ENCODE data around the gene SHANK1.
A peak's percentile ranks its signal among the peaks of the same experiment; 100 is the strongest.
"Not testable (repeated sequence)": the region's sequence is repeated elsewhere in the genome, so short reads cannot be mapped to it uniquely, and the experiment has no call there.

SHANK1 gene

GRCh38 chr19:50719566-50719965, at the start of gene SHANK1:
TSS of gene SHANK1 (minus strand) at chr19:50719802. CDS start at chr19:50716919, 2,883 bp downstream.
- no peak for DNase-seq (ENCODE audit: low spot score)

- DNase-seq (ENCODE audit: low spot score): no peak
Measured at GRCh38 chr19:50768277-50768676, 48.7 kb upstream of the SHANK1 start.

GRCh38 chr19:50767263-50767662, 47.7 kb upstream of the SHANK1 start:
- not testable (repeated sequence) for DNase-seq (ENCODE audit: low spot score)

- DNase-seq (ENCODE audit: low spot score): not testable (repeated sequence)
Measured at GRCh38 chr19:50766746-50767145, 47.1 kb upstream of the SHANK1 start.

- DNase-seq (ENCODE audit: low spot score): no peak
Measured at GRCh38 chr19:50764409-50764808, 44.8 kb upstream of the SHANK1 start.

- not testable (repeated sequence) for DNase-seq (ENCODE audit: low spot score)
Measured at GRCh38 chr19:50763521-50763920, 43.9 kb upstream of the SHANK1 start.

- DNase-seq (ENCODE audit: low spot score): not testable (repeated sequence)
Measured at GRCh38 chr19:50761501-50761900, 41.9 kb upstream of the SHANK1 start.

GRCh38 chr19:50759886-50760285, 40.3 kb upstream of the SHANK1 start:
- DNase-seq (ENCODE audit: low spot score): peak; percentile 85

GRCh38 chr19:50759076-50759475, 39.5 kb upstream of the SHANK1 start:
- not testable (repeated sequence) for DNase-seq (ENCODE audit: low spot score)

GRCh38 chr19:50757624-50758023, 38.0 kb upstream of the SHANK1 start:
- not testable (repeated sequence) for DNase-seq (ENCODE audit: low spot score)

- DNase-seq (ENCODE audit: low spot score): not testable (repeated sequence)
Measured at GRCh38 chr19:50756244-50756643, 36.6 kb upstream of the SHANK1 start.

- no peak for DNase-seq (ENCODE audit: low spot score)
Measured at GRCh38 chr19:50753879-50754278, 34.3 kb upstream of the SHANK1 start.

GRCh38 chr19:50750010-50750409, 30.4 kb upstream of the SHANK1 start:
- DNase-seq (ENCODE audit: low spot score): peak; percentile 66

GRCh38 chr19:50749490-50749889, 29.9 kb upstream of the SHANK1 start:
- DNase-seq (ENCODE audit: low spot score): no peak

GRCh38 chr19:50747141-50747540, 27.5 kb upstream of the SHANK1 start:
- DNase-seq (ENCODE audit: low spot score): not testable (repeated sequence)

- no peak for DNase-seq (ENCODE audit: low spot score)
Measured at GRCh38 chr19:50745221-50745620, 25.6 kb upstream of the SHANK1 start.

GRCh38 chr19:50743537-50743936, 23.9 kb upstream of the SHANK1 start:
- DNase-seq (ENCODE audit: low spot score): no peak

- no peak for DNase-seq (ENCODE audit: low spot score)
Measured at GRCh38 chr19:50741179-50741933, 21.8 kb upstream of the SHANK1 start.

GRCh38 chr19:50739914-50740426, 20.4 kb upstream of the SHANK1 start:
- no peak for DNase-seq (ENCODE audit: low spot score)

- DNase-seq (ENCODE audit: low spot score): no peak
Measured at GRCh38 chr19:50739132-50739913, 19.7 kb upstream of the SHANK1 start.

- DNase-seq (ENCODE audit: low spot score): no peak
Measured at GRCh38 chr19:50736338-50736737, 16.7 kb upstream of the SHANK1 start.

GRCh38 chr19:50735869-50736268, 16.3 kb upstream of the SHANK1 start:
- no peak for DNase-seq (ENCODE audit: low spot score)

- DNase-seq (ENCODE audit: low spot score): no peak
Measured at GRCh38 chr19:50729894-50730293, 10.3 kb upstream of the SHANK1 start.

Data from NAMALWA (cell line).